H9 (cell line): Measurements from ENCODE around the gene UGT1A3. TPM values are rescaled to one million over a fixed set of nuclear protein-coding genes. Genes with fewer than 3 reads are reported as not detected.

ENCODE experiments used
- DNase-seq: peaks from one replicate; pipeline ENCODE4 v3.0.0-alpha.2; 2017
- H2AFZ ChIP-seq: one replicate; pipeline ENCODE4 v1.6.1; 2013; ENCODE audit warnings: mild to moderate bottlenecking, low read length, control low read depth, moderate library complexity
- H2AK5ac ChIP-seq: 2 replicates; pipeline ENCODE4 v1.6.1; 2013; ENCODE audit warnings: low read length, control low read depth, mixed read lengths; ENCODE audit not compliant: insufficient read length
- H2BK120ac ChIP-seq: one replicate; pipeline ENCODE4 v1.6.1; 2013; ENCODE audit warnings: low read depth, mild to moderate bottlenecking, low read length, control low read depth, inconsistent platforms; ENCODE audit not compliant: poor library complexity, severe bottlenecking
- H2BK12ac ChIP-seq: 2 replicates; pipeline ENCODE4 v1.6.1; 2013; ENCODE audit warnings: low read length, control low read depth, mixed read lengths, low read depth; ENCODE audit not compliant: insufficient read length
- H2BK15ac ChIP-seq: 2 replicates; pipeline ENCODE4 v1.6.1; 2013; ENCODE audit warnings: low read depth, low read length, control low read depth
- H2BK20ac ChIP-seq: one replicate; pipeline ENCODE4 v1.6.1; 2013; ENCODE audit warnings: low read depth, mild to moderate bottlenecking, low read length, control low read depth, inconsistent platforms; ENCODE audit not compliant: poor library complexity, severe bottlenecking
- H2BK5ac ChIP-seq: 2 replicates; pipeline ENCODE4 v1.6.1; 2013; ENCODE audit warnings: low read length, control low read depth, mixed read lengths; ENCODE audit not compliant: insufficient read length
- H3K14ac ChIP-seq: 2 replicates; pipeline ENCODE4 v1.6.1; 2013; ENCODE audit warnings: low read length, control low read depth; ENCODE audit not compliant: insufficient read depth
- H3K18ac ChIP-seq: 2 replicates; pipeline ENCODE4 v1.6.1; 2013; ENCODE audit warnings: low read depth, mild to moderate bottlenecking, mixed read lengths, low read length, control low read depth; ENCODE audit not compliant: insufficient read length
- H3K23ac ChIP-seq: 2 replicates; pipeline ENCODE4 v1.6.1; 2013; ENCODE audit warnings: low read length, control low read depth, mixed read lengths, low read depth; ENCODE audit not compliant: insufficient read length
- H3K23me2 ChIP-seq: 2 replicates; pipeline ENCODE4 v1.6.1; 2013; ENCODE audit warnings: low read depth, mild to moderate bottlenecking, mixed read lengths, low read length, control low read depth; ENCODE audit not compliant: insufficient read length, poor library complexity, severe bottlenecking
- H3K27ac ChIP-seq: 2 replicates; pipeline ENCODE4 v1.5.1; 2013; ENCODE audit warnings: low read length, control low read depth, mixed read lengths, low read depth; ENCODE audit not compliant: insufficient read length
- H3K27me3 ChIP-seq: 2 replicates; pipeline ENCODE4 v1.6.1; 2013; ENCODE audit warnings: low read length, control low read depth, inconsistent platforms; ENCODE audit not compliant: insufficient read depth
- H3K4ac ChIP-seq: 2 replicates; pipeline ENCODE4 v1.6.1; 2013; ENCODE audit warnings: low read depth, mild to moderate bottlenecking, control low read depth, inconsistent platforms, low read length, moderate library complexity
- H3K4me1 ChIP-seq: 2 replicates; pipeline ENCODE4 v1.6.1; 2013; ENCODE audit warnings: low read length, control low read depth, inconsistent platforms; ENCODE audit not compliant: insufficient read depth
- H3K4me2 ChIP-seq: 2 replicates; pipeline ENCODE4 v1.6.1; 2013; ENCODE audit warnings: low read length, control low read depth, mixed read lengths; ENCODE audit not compliant: insufficient read length, insufficient read depth
- H3K56ac ChIP-seq: 2 replicates; pipeline ENCODE4 v1.6.1; 2013; ENCODE audit warnings: low read depth, mild to moderate bottlenecking, mixed read lengths, low read length, control low read depth; ENCODE audit not compliant: insufficient read length
- H3K79me1 ChIP-seq: 2 replicates; pipeline ENCODE4 v1.6.1; 2013; ENCODE audit warnings: low read depth, mild to moderate bottlenecking, moderate library complexity, low read length, control low read depth, inconsistent platforms; ENCODE audit not compliant: insufficient read depth, poor library complexity, severe bottlenecking
- H3K79me2 ChIP-seq: 2 replicates; pipeline ENCODE4 v1.6.1; 2013; ENCODE audit warnings: low read length, control low read depth, inconsistent platforms; ENCODE audit not compliant: insufficient read depth
- H3K9ac ChIP-seq: 2 replicates; pipeline ENCODE4 v1.6.1; 2013; ENCODE audit warnings: low read length, control low read depth, mixed read lengths; ENCODE audit not compliant: insufficient read length; ENCODE audit errors: extremely low read depth
- H3K9me3 ChIP-seq: one replicate; pipeline ENCODE4 v1.6.1; 2013; ENCODE audit warnings: low read depth, low read length, inconsistent platforms; ENCODE audit not compliant: control insufficient read depth
- H3T11ph ChIP-seq: one replicate; pipeline ENCODE4 v1.6.1; 2013; ENCODE audit warnings: mild to moderate bottlenecking, low read length, control low read depth, inconsistent platforms
- H4K20me1 ChIP-seq: one replicate; pipeline ENCODE4 v1.6.1; 2013; ENCODE audit not compliant: control insufficient read depth, insufficient read length, insufficient read depth
- H4K5ac ChIP-seq: 2 replicates; pipeline ENCODE4 v1.6.1; 2013; ENCODE audit warnings: low read depth, mild to moderate bottlenecking, mixed read lengths, low read length, control low read depth; ENCODE audit not compliant: insufficient read length
- H4K8ac ChIP-seq: replicated peaks from 2 replicates; pipeline ENCODE4 v1.6.1; 2013; ENCODE audit warnings: low read length, control low read depth, mixed read lengths, low read depth; ENCODE audit not compliant: insufficient read length
- H4K91ac ChIP-seq: 2 replicates; pipeline ENCODE4 v1.6.1; 2013; ENCODE audit warnings: low read depth, mild to moderate bottlenecking, moderate library complexity, mixed read lengths, low read length, control low read depth; ENCODE audit not compliant: insufficient read length
- H3K27ac Mint-ChIP-seq, 3 experiments: 2 replicates in 2 of 3; 3 replicates in 1 of 3; pipeline ENCODE4 v1.8.0; 2020 to 2021; ENCODE audit warnings: mixed read lengths in 3 of 3, mild to moderate bottlenecking in 1 of 3, moderate library complexity in 1 of 3
- H3K27me3 Mint-ChIP-seq: 2 replicates; pipeline ENCODE4 v1.8.0; 2021; ENCODE audit warnings: low read depth, mild to moderate bottlenecking, moderate library complexity, mixed read lengths
- H3K36me3 Mint-ChIP-seq, 3 experiments: 2 replicates in 2 of 3; 3 replicates in 1 of 3; pipeline ENCODE4 v1.8.0; 2020 to 2021; ENCODE audit warnings: low read depth in 3 of 3, mixed read lengths in 3 of 3; ENCODE audit not compliant: insufficient read depth in 1 of 3
- H3K4me1 Mint-ChIP-seq, 2 experiments: 2 replicates each; pipeline ENCODE4 v1.8.0; 2020; ENCODE audit warnings: mixed read lengths in 2 of 2
- H3K4me3 Mint-ChIP-seq, 2 experiments: 2 replicates in 1 of 2; 3 replicates in 1 of 2; pipeline ENCODE4 v1.8.0; 2020 to 2021; ENCODE audit warnings: mild to moderate bottlenecking in 2 of 2, mixed read lengths in 2 of 2, moderate library complexity in 1 of 2
- H3K9me3 Mint-ChIP-seq, 2 experiments: 2 replicates in 1 of 2; 3 replicates in 1 of 2; pipeline ENCODE4 v1.8.0; 2020; ENCODE audit warnings: mild to moderate bottlenecking in 2 of 2, mixed read lengths in 2 of 2, moderate library complexity in 1 of 2
- WGBS: extraction: QIAGEN DNeasy Blood & Tissue Kit; methylation state at CpG from one replicate; pipeline ENCODE4 v1.1.7; 2013; ENCODE audit warnings: missing lambda C conversion rate, low lambda C conversion rate, mixed read lengths; ENCODE audit not compliant: insufficient read length; ENCODE audit errors: extremely low coverage; 5-methylcytosine and 5-hydroxymethylcytosine counted together
- total RNA-seq: library from RNA; stranded (reverse); gene quantifications from 2 replicates; pipeline ENCODE4 v1.2.1, GENCODE V29; 2021
- TF ChIP-seq, protein P1 (sequence below): fragments of 200-600 bp; sonication (generic); conservative IDR thresholded peaks from 3 replicates; pipeline ENCODE4 v1.8.0; 2021; ENCODE audit warnings: antibody characterized with exemption, mild to moderate bottlenecking

Gene UGT1A3
- total RNA-seq, 1 experiment from 2014 or later = not detected

DNA sequence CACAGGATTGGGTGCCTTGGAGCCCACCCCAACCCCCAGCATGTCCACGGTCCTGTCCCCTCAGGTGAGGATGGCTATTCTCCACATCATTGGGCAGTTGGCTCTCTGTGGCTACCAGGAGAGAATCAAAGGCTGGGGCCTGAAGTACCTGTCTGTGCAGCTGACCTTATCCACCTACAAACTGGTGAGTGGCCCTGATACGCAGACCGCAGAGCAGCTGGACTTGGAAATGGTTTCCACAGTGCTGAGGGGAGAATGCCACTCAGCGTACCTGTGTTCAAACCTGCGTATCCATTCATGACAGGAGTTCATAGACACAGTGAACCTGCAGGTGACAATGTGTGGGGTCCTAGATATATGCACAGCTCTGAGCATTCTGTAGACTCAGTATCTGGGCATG, 70.9 kb downstream of the UGT1A3 start:
- no peaks in the 10 kb centered on the region for H3K27me3 ChIP-seq
- Mint-ChIP-seq H3K4me3 (no peak overlapping the region), H3K27me3 (peaks cover 12% of the 10 kb centered on the region), H3K4me1 (peaks cover 2 to 4% of the 10 kb centered on the region in 2 experiments; a peak in 3 of 4 replicates), H3K36me3 (peaks cover 0 to 5% (median 4%) of the 10 kb centered on the region in 3 experiments; a peak in 2 of 7 replicates), H3K9me3 (peaks cover 14 to 18% of the 10 kb centered on the region in 2 experiments), H3K27ac (no peak overlapping the region)
- H3K56ac ChIP-seq = no peak overlapping the region
- no peaks in the 10 kb centered on the region for H3K23me2 ChIP-seq
- H4K8ac ChIP-seq = no peak overlapping the region
- H3K23ac ChIP-seq = no peak overlapping the region
- TF ChIP-seq, protein P1, sequence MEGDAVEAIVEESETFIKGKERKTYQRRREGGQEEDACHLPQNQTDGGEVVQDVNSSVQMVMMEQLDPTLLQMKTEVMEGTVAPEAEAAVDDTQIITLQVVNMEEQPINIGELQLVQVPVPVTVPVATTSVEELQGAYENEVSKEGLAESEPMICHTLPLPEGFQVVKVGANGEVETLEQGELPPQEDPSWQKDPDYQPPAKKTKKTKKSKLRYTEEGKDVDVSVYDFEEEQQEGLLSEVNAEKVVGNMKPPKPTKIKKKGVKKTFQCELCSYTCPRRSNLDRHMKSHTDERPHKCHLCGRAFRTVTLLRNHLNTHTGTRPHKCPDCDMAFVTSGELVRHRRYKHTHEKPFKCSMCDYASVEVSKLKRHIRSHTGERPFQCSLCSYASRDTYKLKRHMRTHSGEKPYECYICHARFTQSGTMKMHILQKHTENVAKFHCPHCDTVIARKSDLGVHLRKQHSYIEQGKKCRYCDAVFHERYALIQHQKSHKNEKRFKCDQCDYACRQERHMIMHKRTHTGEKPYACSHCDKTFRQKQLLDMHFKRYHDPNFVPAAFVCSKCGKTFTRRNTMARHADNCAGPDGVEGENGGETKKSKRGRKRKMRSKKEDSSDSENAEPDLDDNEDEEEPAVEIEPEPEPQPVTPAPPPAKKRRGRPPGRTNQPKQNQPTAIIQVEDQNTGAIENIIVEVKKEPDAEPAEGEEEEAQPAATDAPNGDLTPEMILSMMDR = no peak
- H2BK20ac ChIP-seq = no peak overlapping the region
- no peak overlapping the region for H3K4ac ChIP-seq
- WGBS = no CpG with 5 or more reads among the region's 5 CpGs
- no peak for DNase-seq
- H3K14ac ChIP-seq = no peak overlapping the region
- H2BK15ac ChIP-seq = no peak overlapping the region
- H3K9ac ChIP-seq = no peak overlapping the region
- no peaks in the 10 kb centered on the region for H3K79me1 ChIP-seq
- H4K20me1 ChIP-seq = no peaks in the 10 kb centered on the region
- H3K4me1 ChIP-seq = no peaks in the 10 kb centered on the region
- no peak overlapping the region for H3K18ac ChIP-seq
- H4K5ac ChIP-seq = no peak overlapping the region
- no peaks in the 10 kb centered on the region for H3K9me3 ChIP-seq
- no peak overlapping the region for H3K27ac ChIP-seq
- H4K91ac ChIP-seq = no peak overlapping the region
- no peak overlapping the region for H2BK12ac ChIP-seq
- no peak overlapping the region for H2BK5ac ChIP-seq
- no peak overlapping the region for H3T11ph ChIP-seq
- no peaks in the 10 kb centered on the region for H3K79me2 ChIP-seq
- no peak overlapping the region for H3K4me2 ChIP-seq
- no peak overlapping the region for H2AFZ ChIP-seq
- H2AK5ac ChIP-seq = no peak overlapping the region
- no peak overlapping the region for H2BK120ac ChIP-seq
